ENCODE data around the gene HACD3.

Gene HACD3

GRCh38 chr15:65528461-65529060, 1.7 kb upstream of the HACD3 start:
- no peak overlapping the region for H3K4me3 ChIP-seq (ENCODE audit: low read depth, low read length)
- no peak for DNase-seq (ENCODE audit: low read depth)
- TF ChIP-seq, protein P1, sequence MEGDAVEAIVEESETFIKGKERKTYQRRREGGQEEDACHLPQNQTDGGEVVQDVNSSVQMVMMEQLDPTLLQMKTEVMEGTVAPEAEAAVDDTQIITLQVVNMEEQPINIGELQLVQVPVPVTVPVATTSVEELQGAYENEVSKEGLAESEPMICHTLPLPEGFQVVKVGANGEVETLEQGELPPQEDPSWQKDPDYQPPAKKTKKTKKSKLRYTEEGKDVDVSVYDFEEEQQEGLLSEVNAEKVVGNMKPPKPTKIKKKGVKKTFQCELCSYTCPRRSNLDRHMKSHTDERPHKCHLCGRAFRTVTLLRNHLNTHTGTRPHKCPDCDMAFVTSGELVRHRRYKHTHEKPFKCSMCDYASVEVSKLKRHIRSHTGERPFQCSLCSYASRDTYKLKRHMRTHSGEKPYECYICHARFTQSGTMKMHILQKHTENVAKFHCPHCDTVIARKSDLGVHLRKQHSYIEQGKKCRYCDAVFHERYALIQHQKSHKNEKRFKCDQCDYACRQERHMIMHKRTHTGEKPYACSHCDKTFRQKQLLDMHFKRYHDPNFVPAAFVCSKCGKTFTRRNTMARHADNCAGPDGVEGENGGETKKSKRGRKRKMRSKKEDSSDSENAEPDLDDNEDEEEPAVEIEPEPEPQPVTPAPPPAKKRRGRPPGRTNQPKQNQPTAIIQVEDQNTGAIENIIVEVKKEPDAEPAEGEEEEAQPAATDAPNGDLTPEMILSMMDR (IDR thresholded peaks at IDR 0.05; ENCODE audit: low read depth, low read length, missing control alignments) = no peak

DNA sequence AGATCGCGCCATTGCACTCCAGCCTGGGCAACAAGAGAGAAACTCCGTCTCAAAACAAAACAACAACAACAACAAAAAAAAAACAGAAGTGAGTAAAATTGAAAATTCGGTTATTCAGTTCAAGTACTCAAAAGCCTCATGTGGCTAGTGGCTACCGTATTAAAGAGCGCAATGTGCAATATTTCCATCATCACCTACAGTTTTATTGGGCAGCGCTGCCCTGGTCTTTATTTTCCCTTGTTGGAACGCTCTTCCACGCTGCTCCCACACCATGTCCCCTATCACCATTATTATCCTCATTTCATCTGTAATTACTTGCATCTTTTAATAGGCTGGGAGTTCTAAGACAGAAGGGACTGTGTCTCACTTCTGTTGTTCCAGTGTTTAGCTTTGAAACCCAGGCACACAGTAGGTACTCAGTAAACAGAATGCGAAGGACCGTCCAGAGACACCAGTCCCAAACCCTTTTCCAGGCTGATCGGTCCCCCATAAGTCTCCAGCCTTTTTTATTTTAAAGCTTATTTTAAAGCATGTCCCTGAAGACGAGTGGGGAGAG, 423 bp upstream of the HACD3 start:
- TF ChIP-seq, protein P1 (IDR thresholded peaks at IDR 0.05; ENCODE audit: low read depth, low read length, missing control alignments) = no peak
- DNase-seq (ENCODE audit: low read depth) = no peak
- H3K4me3 ChIP-seq (ENCODE audit: low read depth, low read length) = peak overlapping the region; percentile 81

- DNase-seq (ENCODE audit: low read depth) = no peak
- TF ChIP-seq, protein P1 (IDR thresholded peaks at IDR 0.05; ENCODE audit: low read depth, low read length, missing control alignments) = no peak
- H3K4me3 ChIP-seq (ENCODE audit: low read depth, low read length) = no peak overlapping the region
Observed at GRCh38 chr15:65532738-65533051, 2.4 kb downstream of the HACD3 start.

- H3K4me3 ChIP-seq (ENCODE audit: low read depth, low read length) = no peak overlapping the region
Observed at GRCh38 chr15:65533057-65533756, 2.9 kb downstream of the HACD3 start.

GRCh38 chr15:65535192-65535591, 4.9 kb downstream of the HACD3 start:
- TF ChIP-seq, protein P1 (IDR thresholded peaks at IDR 0.05; ENCODE audit: low read depth, low read length, missing control alignments) = no peak
- H3K4me3 ChIP-seq (ENCODE audit: low read depth, low read length) = no peak overlapping the region
- no peak for DNase-seq (ENCODE audit: low read depth)

More at GRCh38 chr15:65533057-65533756, 2.9 kb downstream of the HACD3 start:
- DNase-seq (ENCODE audit: low read depth) = no peak
- TF ChIP-seq, protein P1 (IDR thresholded peaks at IDR 0.05; ENCODE audit: low read depth, low read length, missing control alignments) = no peak

GRCh38 chr15:65540314-65540713, 10.1 kb downstream of the HACD3 start:
- TF ChIP-seq, protein P1 (IDR thresholded peaks at IDR 0.05; ENCODE audit: low read depth, low read length, missing control alignments) = no peak
- DNase-seq (ENCODE audit: low read depth) = no peak
- no peak overlapping the region for H3K4me3 ChIP-seq (ENCODE audit: low read depth, low read length)
